Astrocyte (in vitro differentiated cells and primary cell): ENCODE measurements around the gene FUBP3. TPM values are rescaled to one million over a fixed set of nuclear protein-coding genes. Genes with fewer than 3 reads are reported as not detected.

Experiments used
- DNase-seq: peaks from one replicate; pipeline ENCODE4 v3.0.0-alpha.2; 2010; ENCODE audit warnings: low read depth
- FAIRE-seq: peaks from 2 replicates; lab custom pipeline; 2011; peaks lifted over from hg19 to GRCh38; lab: Jason Lieb, UNC
- H2AFZ ChIP-seq: 2 replicates; pipeline ENCODE4 v1.6.0; 2012; ENCODE audit warnings: low read depth, low read length, inconsistent platforms
- H3K27ac ChIP-seq: 2 replicates; pipeline ENCODE4 v1.5.1; 2011; ENCODE audit warnings: low read depth, low read length, inconsistent platforms
- H3K27me3 ChIP-seq: 2 replicates; pipeline ENCODE4 v1.6.0; 2011; ENCODE audit warnings: low read length, inconsistent platforms; ENCODE audit not compliant: insufficient read depth
- H3K36me3 ChIP-seq: 2 replicates; pipeline ENCODE4 v1.5.1; 2011; ENCODE audit warnings: low read length, inconsistent platforms; ENCODE audit not compliant: insufficient read depth
- H3K4me1 ChIP-seq: 2 replicates; pipeline ENCODE4 v1.5.1; 2011; ENCODE audit warnings: low read length, inconsistent platforms; ENCODE audit not compliant: insufficient read depth
- H3K4me2 ChIP-seq: 2 replicates; pipeline ENCODE4 v1.6.0; 2012; ENCODE audit warnings: low read length, inconsistent platforms
- H3K4me3 ChIP-seq: 2 replicates; pipeline ENCODE4 v1.5.1; 2011; ENCODE audit warnings: low read depth, mild to moderate bottlenecking, low read length, inconsistent platforms; ENCODE audit not compliant: insufficient read depth
- H3K79me2 ChIP-seq: 2 replicates; pipeline ENCODE4 v1.6.0; 2012; ENCODE audit warnings: mild to moderate bottlenecking, low read length, inconsistent platforms; ENCODE audit not compliant: insufficient read depth
- H3K9ac ChIP-seq: 2 replicates; pipeline ENCODE4 v1.6.0; 2012; ENCODE audit warnings: mild to moderate bottlenecking, low read length, inconsistent platforms
- H3K9me3 ChIP-seq: 2 replicates; pipeline ENCODE4 v1.5.1; 2012; ENCODE audit warnings: low read depth, mild to moderate bottlenecking, low read length, inconsistent platforms; ENCODE audit not compliant: insufficient read depth
- H4K20me1 ChIP-seq: 2 replicates; pipeline ENCODE4 v1.6.0; 2012; ENCODE audit warnings: low read length, inconsistent platforms; ENCODE audit not compliant: insufficient read depth
- H3K27ac Mint-ChIP-seq: one replicate; pipeline ENCODE4 v1.8.0; 2021; ENCODE audit warnings: mild to moderate bottlenecking, mixed read lengths; ENCODE audit not compliant: unreplicated experiment
- H3K27me3 Mint-ChIP-seq: one replicate; pipeline ENCODE4 v1.8.0; 2021; ENCODE audit warnings: low read depth, mixed read lengths; ENCODE audit not compliant: unreplicated experiment
- H3K36me3 Mint-ChIP-seq: one replicate; pipeline ENCODE4 v1.8.0; 2021; ENCODE audit warnings: low read depth, mixed read lengths; ENCODE audit not compliant: unreplicated experiment
- H3K4me1 Mint-ChIP-seq: one replicate; pipeline ENCODE4 v1.8.0; 2021; ENCODE audit warnings: low read depth, mixed read lengths; ENCODE audit not compliant: unreplicated experiment
- H3K4me3 Mint-ChIP-seq: one replicate; pipeline ENCODE4 v1.8.0; 2021; ENCODE audit warnings: mild to moderate bottlenecking, moderate library complexity, mixed read lengths; ENCODE audit not compliant: unreplicated experiment
- H3K9me3 Mint-ChIP-seq: one replicate; pipeline ENCODE4 v1.8.0; 2021; ENCODE audit warnings: mild to moderate bottlenecking, mixed read lengths; ENCODE audit not compliant: unreplicated experiment
- CTCF ChIP-seq: IDR thresholded peaks from 2 replicates; pipeline ENCODE4 v1.5.1; 2011; ENCODE audit warnings: low read depth, mild to moderate bottlenecking, inconsistent platforms, low read length, moderate library complexity; ENCODE audit not compliant: insufficient read depth
- EZH2 ChIP-seq: IDR thresholded peaks from 2 replicates; pipeline ENCODE4 v1.6.1; 2012; ENCODE audit warnings: mild to moderate bottlenecking, low read length, inconsistent platforms; ENCODE audit not compliant: insufficient read depth
- total RNA-seq: library from RNA; stranded (reverse); gene quantifications from 2 replicates; pipeline ENCODE4 v1.2.1, GENCODE V29; 2021

FUBP3 gene
- total RNA-seq, 1 donor from 2014 or later = 64.6 TPM

GRCh38 chr9:130651221-130651620, 71.8 kb downstream of the FUBP3 start:
- no peak for TF ChIP-seq CTCF
- Histone ChIP-seq H3K9me3 (no peaks in the 10 kb centered on the region), H3K4me2 (no peak overlapping the region), H3K27ac (no peak overlapping the region), H3K4me1 (no peaks in the 10 kb centered on the region), H2AFZ (no peak overlapping the region), H4K20me1 (no peaks in the 10 kb centered on the region), H3K9ac (no peak overlapping the region), H3K36me3 (no peaks in the 10 kb centered on the region), H3K79me2 (no peaks in the 10 kb centered on the region), H3K4me3 (no peak overlapping the region), H3K27me3 (peaks cover 5% of the 10 kb centered on the region)
- peaks cover 9% of the 10 kb centered on the region for H3K9me3 Mint-ChIP-seq
- no peak overlapping the region for H3K27ac Mint-ChIP-seq
- DNase-seq (no peak), FAIRE-seq (no peak)
- H3K4me1 Mint-ChIP-seq = no peaks in the 10 kb centered on the region
- H3K4me3 Mint-ChIP-seq = no peak overlapping the region
- peaks cover 41% of the 10 kb centered on the region for H3K27me3 Mint-ChIP-seq
- peaks cover 2% of the 10 kb centered on the region for H3K36me3 Mint-ChIP-seq

- no peaks in the 10 kb centered on the region for H3K9me3 ChIP-seq
- no peaks in the 10 kb centered on the region for H3K36me3 ChIP-seq
- no peak overlapping the region for H3K27ac ChIP-seq
- no peak for DNase-seq
- H3K9ac ChIP-seq = no peak overlapping the region
- H3K4me3 ChIP-seq = no peak overlapping the region
- peaks cover 9% of the 10 kb centered on the region for H3K27me3 ChIP-seq
- no peak overlapping the region for H3K4me2 ChIP-seq
- no peak overlapping the region for H2AFZ ChIP-seq
- no peaks in the 10 kb centered on the region for H3K4me1 ChIP-seq
- FAIRE-seq = no peak
- H3K4me1 Mint-ChIP-seq = no peaks in the 10 kb centered on the region
- TF ChIP-seq EZH2 (no peak), CTCF (no peak)
- no peaks in the 10 kb centered on the region for H3K36me3 Mint-ChIP-seq
- no peak overlapping the region for H3K4me3 Mint-ChIP-seq
- peaks cover 6% of the 10 kb centered on the region for H3K9me3 Mint-ChIP-seq
- no peaks in the 10 kb centered on the region for H3K79me2 ChIP-seq
- H3K27me3 Mint-ChIP-seq = peaks cover 46% of the 10 kb centered on the region
- no peaks in the 10 kb centered on the region for H4K20me1 ChIP-seq
- no peak overlapping the region for H3K27ac Mint-ChIP-seq
Measured at GRCh38 chr9:130651752-130652151, 72.4 kb downstream of the FUBP3 start.

DNA sequence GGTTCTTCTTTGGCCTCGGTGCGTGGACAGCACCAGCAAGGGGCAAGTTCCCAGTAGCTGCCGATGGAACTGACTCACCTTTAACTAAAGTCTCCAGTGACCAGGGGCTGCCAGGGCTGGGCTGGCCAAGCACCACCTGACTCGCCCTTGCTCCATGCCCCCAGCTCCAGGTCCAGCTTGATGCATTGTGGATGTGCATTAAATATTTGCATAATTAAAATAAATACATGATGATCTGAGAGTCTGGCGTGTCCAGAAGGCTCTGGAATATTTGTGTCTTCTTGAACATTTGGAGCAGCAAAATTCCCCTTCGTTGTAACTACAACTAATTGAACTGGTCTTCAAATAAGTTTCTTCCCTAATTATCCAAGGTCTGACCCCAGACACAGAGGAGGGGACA, 75.5 kb downstream of the FUBP3 start:
- Histone ChIP-seq H3K4me3 (no peak overlapping the region), H3K79me2 (no peaks in the 10 kb centered on the region), H2AFZ (no peak overlapping the region), H4K20me1 (no peaks in the 10 kb centered on the region), H3K9me3 (no peaks in the 10 kb centered on the region), H3K4me1 (no peaks in the 10 kb centered on the region), H3K4me2 (no peak overlapping the region), H3K9ac (no peak overlapping the region), H3K27me3 (peaks cover 30% of the 10 kb centered on the region), H3K36me3 (no peaks in the 10 kb centered on the region), H3K27ac (no peak overlapping the region)
- Mint-ChIP-seq H3K9me3 (peaks cover 10% of the 10 kb centered on the region), H3K4me1 (no peaks in the 10 kb centered on the region), H3K36me3 (no peaks in the 10 kb centered on the region), H3K27me3 (peaks cover 67% of the 10 kb centered on the region), H3K27ac (no peak overlapping the region), H3K4me3 (no peak overlapping the region)
- no peak for TF ChIP-seq CTCF
- TF ChIP-seq EZH2 = no peak
- FAIRE-seq (no peak), DNase-seq (no peak)
